IPS-20b (cell line): ENCODE results near the gene RFK.
"Not testable (repeated sequence)": the region's sequence is repeated elsewhere in the genome, so short reads cannot be mapped to it uniquely, and the experiment has no call there.

Source experiments
- H3K27ac ChIP-seq: one replicate; pipeline ENCODE4 v1.5.1; 2013; ENCODE audit warnings: low read length
- H3K27me3 ChIP-seq: 2 replicates; pipeline ENCODE4 v1.6.1; 2013; ENCODE audit warnings: mild to moderate bottlenecking, low read length, inconsistent platforms; ENCODE audit not compliant: insufficient read depth
- H3K36me3 ChIP-seq: 2 replicates; pipeline ENCODE4 v1.6.1; 2013; ENCODE audit warnings: low read depth, mild to moderate bottlenecking, inconsistent platforms, low read length, moderate library complexity; ENCODE audit not compliant: insufficient read depth
- H3K4me1 ChIP-seq: 2 replicates; pipeline ENCODE4 v1.6.1; 2013; ENCODE audit warnings: mild to moderate bottlenecking, control low read depth, inconsistent platforms, low read length, moderate library complexity; ENCODE audit not compliant: insufficient read depth
- H3K4me3 ChIP-seq: 2 replicates; pipeline ENCODE4 v1.5.1; 2013; ENCODE audit warnings: mild to moderate bottlenecking, low read length, inconsistent platforms
- H3K9ac ChIP-seq: 2 replicates; pipeline ENCODE4 v1.6.1; 2013; ENCODE audit warnings: low read depth, mild to moderate bottlenecking, inconsistent platforms, low read length, moderate library complexity
- H3K9me3 ChIP-seq: 2 replicates; pipeline ENCODE4 v1.6.1; 2013; ENCODE audit warnings: mild to moderate bottlenecking, low read depth, low read length, inconsistent platforms; ENCODE audit not compliant: insufficient read depth

The RFK gene

DNA sequence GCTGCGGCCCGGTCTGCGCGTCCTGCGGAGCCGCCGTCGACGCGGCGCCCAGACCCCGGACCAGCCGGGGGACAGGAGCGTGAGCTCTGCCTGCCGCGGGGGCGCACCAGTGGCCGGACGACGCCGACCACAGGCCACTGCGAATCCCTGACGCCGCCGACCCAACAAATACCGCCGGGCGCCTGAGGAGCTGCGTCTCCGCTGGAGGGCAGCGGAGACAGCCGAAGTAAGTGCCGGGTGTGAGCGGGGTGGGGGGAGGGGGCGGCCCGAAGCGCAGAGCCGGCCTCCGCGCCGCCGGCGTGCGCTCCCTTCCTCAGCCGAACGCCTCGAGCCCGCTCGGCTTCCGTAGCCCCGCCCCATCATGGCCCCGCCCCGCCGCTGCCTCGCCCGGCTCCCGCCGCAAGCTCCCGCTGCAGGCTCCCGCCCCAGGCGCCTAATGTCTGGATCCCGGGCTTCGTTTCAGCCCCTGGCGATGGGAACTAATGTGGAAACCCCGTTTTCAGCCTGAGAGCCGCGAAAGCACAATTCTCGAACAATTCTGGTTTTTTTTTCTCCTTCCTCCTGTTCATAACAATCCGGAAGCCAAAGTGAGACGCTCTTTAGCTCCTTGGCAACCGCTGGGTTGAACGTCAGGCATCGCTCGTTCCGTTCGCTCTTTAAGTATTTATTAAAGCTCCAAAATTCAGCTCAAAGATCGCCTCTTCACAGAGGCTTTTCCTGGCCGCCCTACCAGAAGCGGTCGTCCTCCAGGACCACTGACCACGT is at the start of gene RFK:
Gene RFK, minus strand, starts transcription at position 232 of the 765 bp plus-strand sequence. CDS start 255 bp downstream, outside the sequence.
- Histone ChIP-seq H3K27me3 (no peaks in the 10 kb centered on the region), H3K4me3 (peak within 1 kb of the TSS; percentile 95), H3K9ac (peak within 1 kb of the TSS; percentile 95), H3K9me3 (no peaks in the 10 kb centered on the region), H3K36me3 (peaks cover 18% of the 10 kb centered on the region; the same call in 1 of the 2 replicates), H3K4me1 (no peaks in the 10 kb centered on the region), H3K27ac (peak within 1 kb of the TSS; percentile 62)

DNA sequence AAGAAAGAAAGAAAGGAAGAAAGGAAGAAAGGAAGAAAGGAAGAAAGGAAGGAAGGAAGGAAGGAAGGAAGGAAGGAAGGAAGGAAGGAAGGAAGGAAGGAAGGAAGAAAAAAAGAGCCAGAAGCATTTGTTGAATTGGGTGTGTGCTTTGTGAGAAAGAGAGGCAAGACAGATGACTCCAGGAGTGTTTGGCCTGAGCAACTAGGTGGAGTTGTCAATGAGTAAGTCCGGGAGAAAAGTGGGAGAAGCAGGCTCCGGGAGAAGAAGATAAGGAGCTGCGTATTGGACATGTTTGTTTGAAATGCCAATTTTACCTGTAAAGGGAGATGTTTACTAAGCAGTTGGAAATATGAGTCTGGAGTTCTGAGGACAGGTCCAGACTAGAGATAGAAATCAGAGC is 49.7 kb upstream of the RFK start:
- peaks cover 5% of the 10 kb centered on the region; the same call in 1 of the 2 replicates for H3K9me3 ChIP-seq
- no peaks in the 10 kb centered on the region for H3K27me3 ChIP-seq
- no peak overlapping the region for H3K9ac ChIP-seq
- H3K4me3 ChIP-seq = no peak overlapping the region
- H3K4me1 ChIP-seq = no peaks in the 10 kb centered on the region
- H3K27ac ChIP-seq = no peak overlapping the region
- no peaks in the 10 kb centered on the region for H3K36me3 ChIP-seq

DNA sequence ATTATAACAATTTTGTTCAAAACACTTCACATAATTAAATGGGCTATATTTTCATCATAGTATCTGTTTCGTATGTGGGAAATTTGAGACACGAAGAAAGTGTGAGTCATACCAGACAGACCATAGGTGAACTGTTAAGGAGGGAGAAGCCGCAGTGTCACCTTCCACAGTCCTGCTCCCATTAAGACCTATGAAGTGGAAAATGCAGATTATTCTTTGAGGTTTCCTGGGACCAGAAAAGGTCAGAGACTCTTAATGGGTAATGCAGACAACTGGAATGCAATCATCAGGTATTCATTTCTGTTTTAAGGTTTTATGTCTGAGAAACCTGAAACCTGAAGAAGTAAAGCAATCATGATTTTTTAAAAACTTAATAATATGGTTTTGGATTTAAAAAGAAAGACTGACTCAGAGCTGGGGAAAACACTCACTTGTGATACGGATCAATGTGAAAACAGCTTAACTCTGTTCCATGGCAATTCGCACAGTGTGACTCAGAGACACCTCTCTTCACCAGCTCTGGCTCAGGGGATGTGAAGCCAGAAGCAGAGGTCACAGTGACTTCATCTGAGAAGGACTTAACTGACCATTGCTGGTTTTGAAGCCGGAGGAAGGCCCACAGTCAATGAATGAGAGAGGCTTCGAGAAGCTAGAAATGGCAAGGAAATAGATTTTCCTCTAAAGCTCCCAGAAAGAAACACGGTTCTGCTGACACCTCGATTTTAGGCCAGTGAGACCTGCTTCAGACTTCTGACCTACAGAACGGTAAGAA is 47.5 kb upstream of the RFK start:
- H3K4me1 ChIP-seq = no peaks in the 10 kb centered on the region
- H3K27me3 ChIP-seq = no peaks in the 10 kb centered on the region
- H3K27ac ChIP-seq = no peak overlapping the region
- H3K4me3 ChIP-seq = no peak overlapping the region
- H3K36me3 ChIP-seq = no peaks in the 10 kb centered on the region
- H3K9me3 ChIP-seq = peaks cover 5% of the 10 kb centered on the region; the same call in 1 of the 2 replicates
- no peak overlapping the region for H3K9ac ChIP-seq

- H3K9ac ChIP-seq = no peak overlapping the region
- peaks cover 5% of the 10 kb centered on the region; the same call in 1 of the 2 replicates for H3K9me3 ChIP-seq
- H3K36me3 ChIP-seq = no peaks in the 10 kb centered on the region
- H3K4me1 ChIP-seq = no peaks in the 10 kb centered on the region
- H3K27me3 ChIP-seq = no peaks in the 10 kb centered on the region
- no peak overlapping the region for H3K27ac ChIP-seq
- no peak overlapping the region for H3K4me3 ChIP-seq
Observed at GRCh38 chr9:76438841-76439588, 44.8 kb upstream of the RFK start.

DNA sequence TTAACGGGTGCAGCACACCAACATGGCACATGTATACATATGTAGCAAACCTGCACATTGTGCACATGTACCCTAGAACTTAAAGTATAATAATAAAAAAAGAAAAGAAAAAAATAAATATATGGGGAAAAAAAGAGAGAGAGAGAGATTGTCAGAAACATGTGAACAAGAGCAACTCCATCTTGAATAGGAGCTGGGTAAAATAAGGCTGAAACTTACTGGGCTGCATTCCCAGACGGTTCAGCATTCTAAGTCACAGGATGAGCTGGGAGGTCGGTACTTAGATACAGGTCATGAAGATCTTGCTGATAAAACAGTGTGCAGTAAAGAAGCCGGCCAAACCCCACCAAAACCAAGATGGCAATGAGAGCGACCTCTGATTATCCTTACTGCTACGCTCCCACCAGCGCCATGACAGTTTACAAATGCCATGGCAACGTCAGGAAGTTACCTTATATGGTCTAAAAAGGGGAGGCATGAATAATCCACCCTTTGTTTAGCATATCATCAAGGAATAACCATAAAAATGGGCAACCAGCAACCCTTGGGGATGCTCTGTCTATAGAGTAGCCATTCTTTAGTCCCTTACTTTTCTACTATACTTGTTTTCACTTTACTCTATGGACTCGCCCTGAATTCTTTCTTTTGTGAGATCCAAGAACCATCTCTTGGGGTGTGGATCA is 42.9 kb upstream of the RFK start:
- H3K27me3 ChIP-seq, H3K9me3 ChIP-seq, H3K27ac ChIP-seq, H3K4me3 ChIP-seq, H3K36me3 ChIP-seq, H3K9ac ChIP-seq, H3K4me1 ChIP-seq: not testable (repeated sequence)

- H3K9me3 ChIP-seq, H3K4me1 ChIP-seq, H3K36me3 ChIP-seq, H3K9ac ChIP-seq, H3K4me3 ChIP-seq, H3K27me3 ChIP-seq, H3K27ac ChIP-seq: not testable (repeated sequence)
Observed at GRCh38 chr9:76434897-76435296, 40.7 kb upstream of the RFK start.

DNA sequence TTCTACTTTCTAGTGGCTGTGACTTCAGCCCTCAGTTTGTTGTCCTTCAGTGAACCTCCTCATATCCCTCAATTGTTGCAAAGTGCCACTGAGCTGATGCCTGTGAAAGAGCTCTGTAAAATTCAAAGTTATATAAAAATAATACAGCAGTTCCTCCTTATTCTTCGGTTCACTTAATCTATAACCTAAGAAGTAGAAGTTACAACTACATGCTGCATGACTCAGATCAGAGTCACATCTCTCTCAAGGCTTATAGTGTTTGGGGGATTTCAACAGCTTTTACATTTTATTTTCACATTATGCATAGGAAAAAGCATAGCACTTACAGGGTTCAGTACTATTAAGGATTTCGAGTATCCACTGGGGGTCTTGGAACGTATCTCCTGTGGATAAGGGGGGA is 39.6 kb upstream of the RFK start:
- no peak overlapping the region for H3K27ac ChIP-seq

DNA sequence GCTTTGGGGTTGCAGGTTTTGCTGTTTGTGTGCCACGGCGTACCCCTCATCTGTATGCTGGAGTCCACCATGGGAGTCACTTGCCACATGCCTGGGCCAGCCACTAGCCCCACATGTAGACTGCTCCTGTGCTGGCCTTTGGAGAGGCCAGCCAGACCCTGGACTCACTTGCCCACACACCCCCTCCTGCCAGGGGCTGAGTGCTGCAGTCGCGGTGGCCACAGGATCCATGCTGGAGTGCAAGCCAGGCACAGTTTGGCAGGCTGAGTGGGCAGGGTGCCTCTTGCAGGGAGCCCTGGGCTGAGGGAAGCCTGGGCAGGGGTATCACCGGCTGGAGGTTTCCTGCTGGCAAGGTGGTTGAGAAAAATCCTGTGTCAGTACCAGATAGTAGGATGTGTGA is 39.2 kb upstream of the RFK start:
- H3K27ac ChIP-seq = no peak overlapping the region

More for the DNA sequence above, 39.6 kb upstream of the RFK start:
- Histone ChIP-seq H3K4me3 (no peak overlapping the region), H3K9ac (no peak overlapping the region), H3K36me3 (no peaks in the 10 kb centered on the region), H3K27me3 (no peaks in the 10 kb centered on the region), H3K9me3 (no peaks in the 10 kb centered on the region), H3K4me1 (peaks cover 5% of the 10 kb centered on the region; the same call in 1 of the 2 replicates)

GRCh38 chr9:76431601-76432000 is 37.4 kb upstream of the RFK start:
- Histone ChIP-seq H3K27me3 (no peaks in the 10 kb centered on the region), H3K27ac (no peak overlapping the region), H3K9me3 (no peaks in the 10 kb centered on the region), H3K9ac (no peak overlapping the region), H3K36me3 (no peaks in the 10 kb centered on the region), H3K4me3 (no peak overlapping the region), H3K4me1 (peaks cover 5% of the 10 kb centered on the region; the same call in 1 of the 2 replicates)

More for the DNA sequence above, 39.2 kb upstream of the RFK start:
- Histone ChIP-seq H3K9ac (no peak overlapping the region), H3K4me1 (peaks cover 5% of the 10 kb centered on the region; the same call in 1 of the 2 replicates), H3K27me3 (no peaks in the 10 kb centered on the region), H3K9me3 (no peaks in the 10 kb centered on the region), H3K36me3 (no peaks in the 10 kb centered on the region), H3K4me3 (no peak overlapping the region)

GRCh38 chr9:76426807-76427419 is 32.7 kb upstream of the RFK start:
- Histone ChIP-seq H3K4me1 (peaks cover 5% of the 10 kb centered on the region; the same call in 1 of the 2 replicates), H3K9me3 (no peaks in the 10 kb centered on the region), H3K36me3 (no peaks in the 10 kb centered on the region), H3K27me3 (no peaks in the 10 kb centered on the region), H3K4me3 (no peak overlapping the region), H3K27ac (no peak overlapping the region), H3K9ac (no peak overlapping the region)
